ENCODE results near the gene AKAP10.
A peak's percentile ranks its signal among the peaks of the same experiment; 100 is the strongest.

Gene AKAP10

GRCh38 chr17:19996502-19996901 is 18.9 kb upstream of the AKAP10 start:
- no peak overlapping the region for H3K4me3 ChIP-seq (ENCODE audit: low read length)
- no peak overlapping the region for H3K27ac ChIP-seq (ENCODE audit: low read depth, low read length)
- no peaks in the 10 kb centered on the region for H3K27me3 ChIP-seq (ENCODE audit: insufficient read depth, low read length)
- H3K36me3 ChIP-seq (ENCODE audit: insufficient read depth, low read length), result no peaks in the 10 kb centered on the region
- no peak overlapping the region for H3K9ac ChIP-seq (ENCODE audit: low read depth, low read length)
- 86% methylated on average over 5 of the region's 5 CpGs for WGBS
- no peaks in the 10 kb centered on the region for H3K9me3 ChIP-seq (ENCODE audit: insufficient read depth, low read depth, low read length)
- no peaks in the 10 kb centered on the region; the same call in 1 of the 2 replicates for H3K4me1 ChIP-seq (ENCODE audit: insufficient read depth, low read length)

DNA sequence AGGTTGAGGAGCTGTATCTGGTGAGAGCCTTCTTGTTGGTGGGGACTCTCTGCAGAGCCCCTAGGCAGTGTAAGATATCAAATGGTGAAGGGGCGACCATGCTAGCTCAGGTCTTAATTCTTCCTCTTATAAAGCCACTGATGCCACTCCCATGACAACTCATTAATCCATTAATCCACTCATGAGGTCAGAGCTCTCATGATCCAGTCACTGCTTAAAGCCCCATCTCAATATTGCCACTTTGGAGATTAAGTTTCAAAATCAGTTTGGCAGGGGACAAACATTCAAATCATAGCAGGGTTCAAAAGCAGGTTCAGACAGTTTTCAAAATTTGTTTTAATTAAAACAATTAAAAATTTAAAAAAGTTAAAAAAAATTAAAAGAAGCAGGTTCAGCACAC is 18.5 kb upstream of the AKAP10 start:
- H3K9me3 ChIP-seq (ENCODE audit: insufficient read depth, low read depth, low read length), result no peaks in the 10 kb centered on the region
- H3K9ac ChIP-seq (ENCODE audit: low read depth, low read length), result no peak overlapping the region
- no peak overlapping the region for H3K4me3 ChIP-seq (ENCODE audit: low read length)
- H3K36me3 ChIP-seq (ENCODE audit: insufficient read depth, low read length), result no peaks in the 10 kb centered on the region
- no peaks in the 10 kb centered on the region; the same call in 1 of the 2 replicates for H3K4me1 ChIP-seq (ENCODE audit: insufficient read depth, low read length)
- no peak overlapping the region for H3K27ac ChIP-seq (ENCODE audit: low read depth, low read length)
- no peaks in the 10 kb centered on the region for H3K27me3 ChIP-seq (ENCODE audit: insufficient read depth, low read length)
- WGBS, result 88% methylated on average over 1 of the region's 1 CpG

DNA sequence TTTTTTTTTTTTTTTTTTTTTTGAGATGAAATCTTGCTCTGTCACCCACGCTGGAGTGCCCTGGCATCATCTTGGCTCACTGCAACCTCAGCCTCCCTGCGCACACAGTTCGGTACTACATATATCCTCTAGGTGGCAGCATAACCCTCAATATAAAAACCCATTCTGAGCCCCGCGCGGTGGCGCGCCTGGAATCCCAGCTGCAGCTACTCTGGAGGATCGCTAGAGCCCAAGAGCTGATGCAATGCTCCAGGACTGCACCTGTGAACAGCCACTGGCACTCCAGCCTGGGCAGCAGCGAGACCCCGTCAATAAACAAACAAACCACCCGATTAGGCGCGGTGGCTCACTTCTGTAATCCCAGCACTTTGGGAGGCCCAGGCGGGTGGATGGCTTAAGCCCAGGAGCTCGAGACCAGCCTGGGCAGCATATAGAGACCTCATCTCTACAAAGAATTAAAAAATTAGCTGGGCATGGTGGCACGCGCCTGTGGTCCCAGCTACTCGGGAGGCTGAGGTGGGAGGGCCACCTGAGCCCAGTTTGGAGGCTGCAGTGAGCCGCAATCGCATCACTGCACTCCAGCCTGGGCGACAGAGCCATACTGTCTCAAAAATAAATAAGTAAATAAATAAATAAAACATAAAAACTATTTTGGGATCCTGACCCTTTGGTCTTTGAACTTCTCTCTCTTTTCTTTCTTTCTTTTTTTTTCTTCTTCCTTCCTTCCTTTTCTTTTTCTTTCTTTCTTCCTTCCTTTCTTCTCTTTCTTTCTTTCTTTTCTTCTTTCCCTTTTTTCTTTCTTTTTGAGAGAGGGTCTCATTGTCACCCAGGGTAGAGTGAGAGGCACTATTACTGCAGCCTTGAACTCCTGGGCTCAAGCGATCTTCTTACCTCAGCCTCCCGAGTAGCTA is 15.4 kb upstream of the AKAP10 start:
- H3K27ac ChIP-seq (ENCODE audit: low read depth, low read length), result no peak overlapping the region; the same call in 1 of the 2 replicates
- 30% methylated on average over 23 of the region's 24 CpGs for WGBS
- H3K36me3 ChIP-seq (ENCODE audit: insufficient read depth, low read length), result no peaks in the 10 kb centered on the region
- H3K4me3 ChIP-seq (ENCODE audit: low read length), result peak overlapping the region; percentile 41
- H3K9ac ChIP-seq (ENCODE audit: low read depth, low read length), result peak overlapping the region; percentile 51; the same call in 1 of the 2 replicates
- no peaks in the 10 kb centered on the region; the same call in 1 of the 2 replicates for H3K4me1 ChIP-seq (ENCODE audit: insufficient read depth, low read length)
- no peaks in the 10 kb centered on the region for H3K27me3 ChIP-seq (ENCODE audit: insufficient read depth, low read length)
- H3K9me3 ChIP-seq (ENCODE audit: insufficient read depth, low read depth, low read length), result no peaks in the 10 kb centered on the region

DNA sequence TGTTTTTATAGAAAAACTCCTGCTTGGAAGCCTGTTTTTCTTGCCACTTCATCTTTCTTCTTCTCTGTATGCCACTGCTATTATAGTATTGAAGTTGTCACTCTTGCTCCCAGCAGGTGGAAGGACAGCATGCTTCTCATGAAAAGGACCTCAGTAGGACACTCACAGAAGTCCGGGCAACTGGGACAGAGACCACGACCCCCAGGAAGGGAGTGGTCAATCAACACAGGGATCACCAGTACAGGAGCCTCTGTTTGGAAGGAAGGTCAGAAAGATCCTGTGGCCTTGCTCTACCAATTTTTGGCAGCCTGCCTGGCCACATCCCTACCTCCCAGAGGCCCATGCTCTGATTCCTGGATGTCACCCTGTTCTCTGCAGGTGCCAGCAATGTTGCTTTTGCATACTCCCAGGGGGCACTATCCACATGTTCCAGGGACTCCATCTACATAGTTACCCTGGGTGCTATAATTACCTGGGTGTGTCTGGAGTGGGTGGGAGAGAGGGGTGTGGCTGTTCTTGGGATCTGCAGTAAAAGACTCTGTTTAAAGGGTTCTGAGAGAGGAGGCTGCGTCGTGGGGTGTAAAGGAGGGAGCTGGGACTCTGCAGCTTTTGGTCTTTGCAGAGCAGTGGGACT is 13.7 kb upstream of the AKAP10 start:
- H3K9ac ChIP-seq (ENCODE audit: low read depth, low read length), result no peak overlapping the region
- no peaks in the 10 kb centered on the region for H3K36me3 ChIP-seq (ENCODE audit: insufficient read depth, low read length)
- H3K4me3 ChIP-seq (ENCODE audit: low read length), result no peak overlapping the region
- 44% methylated on average over 4 of the region's 4 CpGs for WGBS
- no peak overlapping the region for H3K27ac ChIP-seq (ENCODE audit: low read depth, low read length)
- no peaks in the 10 kb centered on the region for H3K27me3 ChIP-seq (ENCODE audit: insufficient read depth, low read length)
- peaks cover 9% of the 10 kb centered on the region for H3K4me1 ChIP-seq (ENCODE audit: insufficient read depth, low read length)
- no peaks in the 10 kb centered on the region for H3K9me3 ChIP-seq (ENCODE audit: insufficient read depth, low read depth, low read length)

DNA sequence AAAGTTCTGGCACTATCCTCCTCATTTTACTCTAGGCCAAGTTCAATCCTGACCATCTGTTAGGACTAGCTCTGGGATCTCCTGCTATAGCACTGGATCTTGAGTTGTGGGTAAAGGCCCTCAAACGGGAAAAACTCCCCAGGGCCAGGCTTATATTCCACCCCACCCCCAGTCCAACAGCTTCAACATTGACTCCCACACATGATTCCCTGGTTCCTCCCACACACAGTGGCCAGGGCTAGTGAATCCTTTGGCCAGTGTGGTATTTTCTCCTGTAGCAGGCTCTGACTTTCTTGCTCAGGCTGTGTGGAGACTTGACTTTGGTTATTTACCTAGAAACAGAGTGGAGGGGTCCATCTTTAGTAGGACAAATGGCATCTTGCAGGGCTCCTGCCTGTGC is 10.3 kb upstream of the AKAP10 start:
- Histone ChIP-seq H3K4me3 (ENCODE audit: low read length) (no peak overlapping the region), H3K27me3 (ENCODE audit: insufficient read depth, low read length) (no peaks in the 10 kb centered on the region), H3K9ac (ENCODE audit: low read depth, low read length) (no peak overlapping the region), H3K27ac (ENCODE audit: low read depth, low read length) (no peak overlapping the region), H3K4me1 (ENCODE audit: insufficient read depth, low read length) (peaks cover 9% of the 10 kb centered on the region), H3K36me3 (ENCODE audit: insufficient read depth, low read length) (no peaks in the 10 kb centered on the region), H3K9me3 (ENCODE audit: insufficient read depth, low read depth, low read length) (no peaks in the 10 kb centered on the region)
- 88% methylated on average over 1 of the region's 1 CpG for WGBS

DNA sequence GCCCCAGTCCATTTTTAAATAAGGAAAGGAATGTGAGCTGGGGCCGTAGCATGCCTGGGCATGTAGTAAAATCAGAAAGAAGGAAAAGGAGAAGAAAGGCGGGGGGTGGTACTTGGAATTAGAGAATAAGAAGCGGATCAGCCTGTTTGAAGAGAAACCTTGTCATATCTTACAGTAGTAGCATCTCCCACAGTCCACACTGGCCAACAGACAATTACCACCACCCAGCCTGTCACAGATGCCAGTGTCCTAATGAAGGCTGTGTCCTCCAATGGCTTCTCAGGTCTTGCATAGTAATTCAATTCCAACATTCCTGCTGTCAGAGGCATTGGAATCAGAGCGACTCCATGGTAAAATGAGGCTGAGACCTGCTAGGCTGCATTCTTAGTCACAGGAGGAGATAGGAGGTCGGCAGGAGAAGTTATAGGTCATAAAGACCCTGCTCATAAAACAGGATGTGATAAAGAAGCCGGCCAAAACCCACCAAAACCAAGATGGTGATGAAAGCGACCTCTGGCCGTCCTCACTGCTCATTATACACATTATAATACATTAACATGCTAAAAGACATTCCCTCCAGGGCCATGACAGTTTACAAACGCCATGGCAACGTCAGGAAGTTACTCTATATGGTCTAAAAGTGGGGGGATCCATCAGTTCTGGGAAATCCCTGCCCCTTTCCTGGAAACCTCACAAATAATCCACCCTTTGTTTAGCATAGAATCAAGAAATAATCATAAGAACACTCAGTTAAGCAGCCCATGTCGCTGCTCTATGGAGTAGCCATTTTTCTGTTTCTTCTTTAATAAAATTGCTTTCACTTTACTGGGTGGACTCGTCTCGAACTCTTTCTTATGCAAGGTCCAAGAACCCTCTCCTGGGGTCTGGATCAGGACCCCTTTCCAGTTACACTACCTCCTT is 9.6 kb upstream of the AKAP10 start:
- Histone ChIP-seq H3K9me3 (ENCODE audit: insufficient read depth, low read depth, low read length) (no peaks in the 10 kb centered on the region), H3K36me3 (ENCODE audit: insufficient read depth, low read length) (no peaks in the 10 kb centered on the region), H3K4me1 (ENCODE audit: insufficient read depth, low read length) (peaks cover 9% of the 10 kb centered on the region), H3K27ac (ENCODE audit: low read depth, low read length) (peak overlapping the region; percentile 7), H3K9ac (ENCODE audit: low read depth, low read length) (no peak overlapping the region), H3K4me3 (ENCODE audit: low read length) (no peak overlapping the region), H3K27me3 (ENCODE audit: insufficient read depth, low read length) (no peaks in the 10 kb centered on the region)
- 70% methylated on average over 13 of the region's 13 CpGs for WGBS

DNA sequence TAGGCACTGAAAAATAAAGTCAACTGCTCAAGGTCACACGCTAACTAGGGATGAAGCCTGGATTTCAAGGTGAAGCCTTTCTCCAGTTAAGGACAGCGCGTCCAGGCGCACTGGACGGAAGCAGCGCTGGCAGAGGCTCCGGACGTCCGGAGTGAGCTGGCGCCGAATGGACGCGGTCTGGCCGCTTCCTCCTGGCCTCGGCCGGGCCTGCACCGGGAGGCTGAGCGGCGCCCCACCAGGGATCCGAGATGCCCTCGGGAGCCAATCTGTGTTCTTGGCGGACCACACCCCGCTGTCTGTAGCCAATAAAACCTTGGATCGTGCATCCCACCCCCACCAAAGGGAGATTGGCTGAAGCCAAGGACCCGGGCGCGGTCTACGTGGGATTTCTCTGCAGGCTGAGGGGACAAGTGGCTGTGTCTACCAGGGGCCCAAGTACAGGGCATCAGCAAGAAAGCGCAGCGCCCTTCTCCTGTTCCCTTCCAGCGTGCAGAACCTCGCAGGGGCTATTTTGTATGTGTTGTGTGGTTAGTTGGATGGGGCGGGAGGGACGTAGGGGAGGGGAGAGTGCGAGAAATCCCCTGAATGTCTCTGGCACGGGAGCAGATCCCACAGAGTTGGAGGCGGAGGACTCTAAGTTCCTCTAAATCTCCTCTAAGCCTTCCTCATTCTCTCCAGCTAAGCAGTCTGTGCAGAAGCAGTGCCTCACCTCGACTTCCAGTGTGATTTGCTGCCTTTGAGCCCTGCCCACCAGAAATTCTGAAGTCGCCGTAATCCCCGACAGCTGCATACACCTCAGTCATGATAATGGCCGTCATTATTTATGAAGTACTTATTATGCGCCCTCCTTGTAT is 2.5 kb upstream of the AKAP10 start:
- H3K4me3 ChIP-seq (ENCODE audit: low read length), result no peak overlapping the region
- H3K27me3 ChIP-seq (ENCODE audit: insufficient read depth, low read length), result no peaks in the 10 kb centered on the region
- H3K9me3 ChIP-seq (ENCODE audit: insufficient read depth, low read depth, low read length), result peaks cover 9% of the 10 kb centered on the region; the same call in 1 of the 2 replicates
- WGBS, result 94% methylated on average over 43 of the region's 43 CpGs
- no peak overlapping the region for H3K9ac ChIP-seq (ENCODE audit: low read depth, low read length)
- H3K27ac ChIP-seq (ENCODE audit: low read depth, low read length), result no peak overlapping the region
- peaks cover 8% of the 10 kb centered on the region; the same call in 1 of the 2 replicates for H3K36me3 ChIP-seq (ENCODE audit: insufficient read depth, low read length)
- peaks cover 10% of the 10 kb centered on the region; the same call in 1 of the 2 replicates for H3K4me1 ChIP-seq (ENCODE audit: insufficient read depth, low read length)

DNA sequence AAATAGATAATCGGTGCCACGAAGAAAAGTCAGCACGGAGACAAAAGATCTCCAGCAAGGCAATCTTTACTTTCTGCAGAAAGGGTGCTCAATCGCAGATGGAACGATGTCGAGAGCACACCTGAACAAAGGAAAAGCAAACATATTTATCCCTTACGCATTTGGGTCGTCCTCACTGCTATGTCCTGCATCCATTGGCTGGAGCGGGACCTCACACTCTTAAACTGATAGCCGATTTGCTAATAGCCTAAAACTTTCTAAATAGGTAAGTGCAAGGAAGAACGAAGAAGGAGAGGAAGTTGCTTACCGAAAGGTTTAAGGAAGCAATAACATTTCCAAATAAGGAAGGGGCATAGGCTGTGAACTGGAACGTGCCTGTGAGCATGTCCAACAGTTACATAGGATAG is 1.2 kb upstream of the AKAP10 start:
- Histone ChIP-seq H3K27me3 (ENCODE audit: insufficient read depth, low read length) (no peaks in the 10 kb centered on the region), H3K9me3 (ENCODE audit: insufficient read depth, low read depth, low read length) (peaks cover 9% of the 10 kb centered on the region; the same call in 1 of the 2 replicates), H3K9ac (ENCODE audit: low read depth, low read length) (no peak overlapping the region), H3K36me3 (ENCODE audit: insufficient read depth, low read length) (peaks cover 8% of the 10 kb centered on the region; the same call in 1 of the 2 replicates), H3K27ac (ENCODE audit: low read depth, low read length) (no peak overlapping the region), H3K4me1 (ENCODE audit: insufficient read depth, low read length) (peaks cover 10% of the 10 kb centered on the region; the same call in 1 of the 2 replicates), H3K4me3 (ENCODE audit: low read length) (0 out of 2 replicates have a peak overlapping the region, but pooled peaks have one; percentile 100)
- WGBS, result 95% methylated on average over 13 of the region's 13 CpGs

- H3K9me3 ChIP-seq (ENCODE audit: insufficient read depth, low read depth, low read length), result peaks cover 9% of the 10 kb centered on the region; the same call in 1 of the 2 replicates
- peaks cover 10% of the 10 kb centered on the region; the same call in 1 of the 2 replicates for H3K4me1 ChIP-seq (ENCODE audit: insufficient read depth, low read length)
- peak overlapping the region; percentile 99 for H3K9ac ChIP-seq (ENCODE audit: low read depth, low read length)
- peak overlapping the region; percentile 96 for H3K27ac ChIP-seq (ENCODE audit: low read depth, low read length)
- peak overlapping the region; percentile 100 for H3K4me3 ChIP-seq (ENCODE audit: low read length)
- H3K27me3 ChIP-seq (ENCODE audit: insufficient read depth, low read length), result no peaks in the 10 kb centered on the region
- WGBS, result 62% methylated on average over 22 of the region's 22 CpGs
- H3K36me3 ChIP-seq (ENCODE audit: insufficient read depth, low read length), result peaks cover 12% of the 10 kb centered on the region
Measured at GRCh38 chr17:19978209-19978802, 678 bp upstream of the AKAP10 start.

Data from HUES64 (cell line).